Upper lobe of left lung (tissue), 4 donors: Measurements from ENCODE around the gene CLK2.

ENCODE experiments used
- EP300 ChIP-seq, 4 donors: sonication (generic); formaldehyde crosslinking; IDR thresholded peaks; one replicate each; pipeline ENCODE4 v1.5.1; 2017; ENCODE audit warnings: antibody characterized with exemption in 4 of 4, control low read depth in 2 of 4
- POLR2A ChIP-seq, 4 donors: fragments of 450-650 bp; IDR thresholded peaks; one replicate each; pipeline ENCODE4 v1.5.1; 2016 to 2017; ENCODE audit warnings: antibody characterized with exemption in 4 of 4, mild to moderate bottlenecking in 2 of 4
- POLR2AphosphoS5 ChIP-seq, 2 donors: sonication (generic); formaldehyde crosslinking; IDR thresholded peaks; one replicate each; pipeline ENCODE4 v1.5.1; 2017; ENCODE audit warnings: antibody characterized with exemption in 2 of 2
- TF ChIP-seq, protein P1 (sequence below), 6 experiments: fragments of 450-650 bp in 4 of 6; fragments of 200-600 bp in 2 of 6; sonication (generic) in 2 of 6; IDR thresholded peaks; one replicate each; pipeline ENCODE4 v1.5.1; 2016 to 2019; ENCODE audit warnings: antibody characterized with exemption in 6 of 6

DNA sequence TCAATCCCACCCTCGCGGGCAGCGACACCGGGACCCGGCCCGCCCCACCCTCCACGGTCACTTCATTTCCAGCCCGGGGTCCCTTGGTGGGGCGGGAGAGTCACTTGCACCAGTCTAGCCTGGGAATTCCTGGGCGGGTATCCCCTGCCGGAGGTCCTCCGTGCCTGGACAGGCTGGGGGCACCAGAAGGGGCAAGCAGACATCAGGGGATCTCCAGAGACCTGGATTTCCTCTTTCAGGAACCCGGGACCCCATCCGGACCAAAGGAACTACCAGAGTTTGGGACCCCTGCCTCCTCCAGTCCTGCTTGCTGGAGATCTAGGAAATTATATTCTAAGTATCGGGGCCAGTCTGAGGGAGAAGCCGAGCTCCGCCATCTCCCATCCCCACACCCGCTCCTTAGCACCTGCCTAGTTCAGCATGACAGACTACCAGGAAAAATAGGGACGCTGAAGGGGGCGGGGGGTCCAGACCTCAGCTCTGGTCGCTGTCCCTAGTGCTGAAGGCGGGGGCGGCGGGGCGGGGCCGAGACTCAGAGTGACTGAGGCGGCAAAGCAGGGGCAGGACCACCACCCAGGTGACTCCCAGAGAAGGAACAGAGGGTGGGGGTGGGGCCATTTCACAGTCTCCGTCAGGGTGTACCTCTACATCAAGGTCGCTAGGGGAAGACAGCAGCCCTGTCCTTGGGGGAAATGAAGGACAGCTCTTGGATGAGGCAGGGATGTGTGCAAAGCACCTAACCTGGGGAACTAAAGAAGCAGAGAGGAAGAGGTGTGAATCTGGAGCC, 4.8 kb upstream of the CLK2 start:
- TF ChIP-seq POLR2AphosphoS5 (IDR thresholded peaks at IDR 0.05), result no peak
- TF ChIP-seq POLR2A (IDR thresholded peaks at IDR 0.05), result no peak
- TF ChIP-seq, protein P1, sequence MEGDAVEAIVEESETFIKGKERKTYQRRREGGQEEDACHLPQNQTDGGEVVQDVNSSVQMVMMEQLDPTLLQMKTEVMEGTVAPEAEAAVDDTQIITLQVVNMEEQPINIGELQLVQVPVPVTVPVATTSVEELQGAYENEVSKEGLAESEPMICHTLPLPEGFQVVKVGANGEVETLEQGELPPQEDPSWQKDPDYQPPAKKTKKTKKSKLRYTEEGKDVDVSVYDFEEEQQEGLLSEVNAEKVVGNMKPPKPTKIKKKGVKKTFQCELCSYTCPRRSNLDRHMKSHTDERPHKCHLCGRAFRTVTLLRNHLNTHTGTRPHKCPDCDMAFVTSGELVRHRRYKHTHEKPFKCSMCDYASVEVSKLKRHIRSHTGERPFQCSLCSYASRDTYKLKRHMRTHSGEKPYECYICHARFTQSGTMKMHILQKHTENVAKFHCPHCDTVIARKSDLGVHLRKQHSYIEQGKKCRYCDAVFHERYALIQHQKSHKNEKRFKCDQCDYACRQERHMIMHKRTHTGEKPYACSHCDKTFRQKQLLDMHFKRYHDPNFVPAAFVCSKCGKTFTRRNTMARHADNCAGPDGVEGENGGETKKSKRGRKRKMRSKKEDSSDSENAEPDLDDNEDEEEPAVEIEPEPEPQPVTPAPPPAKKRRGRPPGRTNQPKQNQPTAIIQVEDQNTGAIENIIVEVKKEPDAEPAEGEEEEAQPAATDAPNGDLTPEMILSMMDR (IDR thresholded peaks at IDR 0.05), result peak in 3 of 6 experiments; percentile 10 to 41 (median 13)
- no peak for TF ChIP-seq EP300 (IDR thresholded peaks at IDR 0.05)
